HAP-1 (cell line): Measurements from ENCODE around the gene MAP7.
A peak's percentile ranks its signal among the peaks of the same experiment; 100 is the strongest.
"Not testable (repeated sequence)": the region's sequence is repeated elsewhere in the genome, so short reads cannot be mapped to it uniquely, and the experiment has no call there.

Experiments
- DNase-seq, 2 experiments: peaks; one replicate each; pipeline ENCODE4 v3.0.0-alpha.2; 2016 to 2020; ENCODE audit warnings: low spot score in 2 of 2
- H3K27me3 ChIP-seq: fragments of 250-450 bp; sonication (Bioruptor Pico); 2 replicates; pipeline ENCODE4 v1.5.1; 2020; ENCODE audit warnings: low read depth, mild to moderate bottlenecking, moderate library complexity
- H3K36me3 ChIP-seq: fragments of 250-450 bp; sonication (Bioruptor Pico); replicated peaks from 2 replicates; pipeline ENCODE4 v1.5.1; 2020; ENCODE audit warnings: mild to moderate bottlenecking
- H3K4me1 ChIP-seq: fragments of 250-450 bp; sonication (Bioruptor Pico); 2 replicates; pipeline ENCODE4 v1.5.1; 2020; ENCODE audit warnings: mild to moderate bottlenecking
- H3K4me3 ChIP-seq: fragments of 250-450 bp; sonication (Bioruptor Pico); 2 replicates; pipeline ENCODE4 v1.5.1; 2020; ENCODE audit warnings: mild to moderate bottlenecking, moderate library complexity
- H3K9me3 ChIP-seq: fragments of 250-450 bp; sonication (Bioruptor Pico); 2 replicates; pipeline ENCODE4 v1.5.1; 2020; ENCODE audit warnings: mild to moderate bottlenecking, moderate library complexity
- in situ Hi-C: fragments of 300-500 bp; cut with MboI; formaldehyde crosslinking; loops from 3 replicates; pipeline ENCODE4 v1.14.3; 2020; ENCODE audit warnings: low sequenced_read_pairs, inconsistent platforms, mixed read lengths

MAP7 gene

GRCh38 chr6:136319732-136320131 lies 230.5 kb downstream of the MAP7 start:
- no peak for DNase-seq
- in situ Hi-C loops: no loop called here
- Histone ChIP-seq H3K27me3 (0 out of 2 replicates have a peak, but pooled peaks cover 4% of the 10 kb centered on the region), H3K4me1 (peaks cover 9% of the 10 kb centered on the region), H3K4me3 (no peak overlapping the region), H3K36me3 (no peaks in the 10 kb centered on the region), H3K9me3 (no peaks in the 10 kb centered on the region)

GRCh38 chr6:136318676-136319075 lies 231.5 kb downstream of the MAP7 start:
- Histone ChIP-seq H3K4me1 (peaks cover 4% of the 10 kb centered on the region; the same call in 1 of the 2 replicates), H3K27me3 (0 out of 2 replicates have a peak, but pooled peaks cover 4% of the 10 kb centered on the region), H3K9me3 (no peaks in the 10 kb centered on the region), H3K36me3 (no peaks in the 10 kb centered on the region), H3K4me3 (no peak overlapping the region)
- in situ Hi-C loops: no loop called here
- DNase-seq: no peak

- Histone ChIP-seq H3K9me3 (no peaks in the 10 kb centered on the region), H3K4me3 (no peak overlapping the region), H3K36me3 (no peaks in the 10 kb centered on the region), H3K27me3 (0 out of 2 replicates have a peak, but pooled peaks cover 4% of the 10 kb centered on the region), H3K4me1 (peaks cover under 1% of the 10 kb centered on the region; the same call in 1 of the 2 replicates)
- in situ Hi-C loops: no loop called here
- DNase-seq: no peak
Measured at GRCh38 chr6:136317971-136318370, 232.3 kb downstream of the MAP7 start.

GRCh38 chr6:136317021-136317694 lies 233.1 kb downstream of the MAP7 start:
- no peaks in the 10 kb centered on the region for H3K4me1 ChIP-seq
- 0 out of 2 replicates have a peak, but pooled peaks cover 4% of the 10 kb centered on the region for H3K27me3 ChIP-seq
- no peaks in the 10 kb centered on the region for H3K9me3 ChIP-seq
- in situ Hi-C loops: no loop called here
- no peak overlapping the region for H3K4me3 ChIP-seq
- peak; percentile 63 to 71 for DNase-seq
- H3K36me3 ChIP-seq: no peaks in the 10 kb centered on the region

- Histone ChIP-seq H3K36me3 (no peaks in the 10 kb centered on the region), H3K9me3 (no peaks in the 10 kb centered on the region), H3K4me3 (no peak overlapping the region), H3K4me1 (no peaks in the 10 kb centered on the region), H3K27me3 (0 out of 2 replicates have a peak, but pooled peaks cover 4% of the 10 kb centered on the region)
- in situ Hi-C loops: no loop called here
- no peak for DNase-seq
Measured at GRCh38 chr6:136315594-136315993, 234.6 kb downstream of the MAP7 start.

GRCh38 chr6:136312975-136313374 lies 237.2 kb downstream of the MAP7 start:
- H3K27me3 ChIP-seq: 0 out of 2 replicates have a peak, but pooled peaks cover 4% of the 10 kb centered on the region
- H3K9me3 ChIP-seq: no peaks in the 10 kb centered on the region
- DNase-seq: no peak
- H3K36me3 ChIP-seq: no peaks in the 10 kb centered on the region
- in situ Hi-C loops: no loop called here
- no peaks in the 10 kb centered on the region for H3K4me1 ChIP-seq
- no peak overlapping the region for H3K4me3 ChIP-seq

GRCh38 chr6:136309729-136310311 lies 240.4 kb downstream of the MAP7 start:
- H3K9me3 ChIP-seq: no peaks in the 10 kb centered on the region
- H3K36me3 ChIP-seq: no peaks in the 10 kb centered on the region
- no peak for DNase-seq
- in situ Hi-C loops: no loop called here
- no peak overlapping the region for H3K4me3 ChIP-seq
- H3K4me1 ChIP-seq: no peaks in the 10 kb centered on the region
- H3K27me3 ChIP-seq: 0 out of 2 replicates have a peak, but pooled peaks cover under 1% of the 10 kb centered on the region

GRCh38 chr6:136309171-136309570 lies 241.1 kb downstream of the MAP7 start:
- Histone ChIP-seq H3K27me3 (no peaks in the 10 kb centered on the region), H3K4me1 (no peaks in the 10 kb centered on the region), H3K36me3 (no peaks in the 10 kb centered on the region), H3K4me3 (no peak overlapping the region), H3K9me3 (no peaks in the 10 kb centered on the region)
- no peak for DNase-seq
- in situ Hi-C loops: no loop called here

- H3K27me3 ChIP-seq, H3K36me3 ChIP-seq, H3K4me1 ChIP-seq, DNase-seq, H3K4me3 ChIP-seq, H3K9me3 ChIP-seq, in situ Hi-C loops: not testable (repeated sequence)
Measured at GRCh38 chr6:136308469-136308868, 241.8 kb downstream of the MAP7 start.

- Histone ChIP-seq H3K4me3 (no peak overlapping the region), H3K9me3 (no peaks in the 10 kb centered on the region), H3K27me3 (no peaks in the 10 kb centered on the region), H3K4me1 (no peaks in the 10 kb centered on the region), H3K36me3 (no peaks in the 10 kb centered on the region)
- DNase-seq: no peak
- in situ Hi-C loops: no loop called here
Measured at GRCh38 chr6:136307351-136307750, 242.9 kb downstream of the MAP7 start.

GRCh38 chr6:136306466-136306865 lies 243.8 kb downstream of the MAP7 start:
- no peaks in the 10 kb centered on the region for H3K27me3 ChIP-seq
- no peak overlapping the region for H3K4me3 ChIP-seq
- no peaks in the 10 kb centered on the region for H3K9me3 ChIP-seq
- in situ Hi-C loops: no loop called here
- no peak for DNase-seq
- H3K4me1 ChIP-seq: no peaks in the 10 kb centered on the region
- H3K36me3 ChIP-seq: no peaks in the 10 kb centered on the region

- in situ Hi-C loops: no loop called here
- Histone ChIP-seq H3K9me3 (no peaks in the 10 kb centered on the region), H3K27me3 (no peaks in the 10 kb centered on the region), H3K4me3 (no peak overlapping the region), H3K36me3 (no peaks in the 10 kb centered on the region), H3K4me1 (no peaks in the 10 kb centered on the region)
- DNase-seq: no peak
Measured at GRCh38 chr6:136304410-136304809, 245.8 kb downstream of the MAP7 start.

- Histone ChIP-seq H3K9me3 (no peaks in the 10 kb centered on the region), H3K4me3 (no peak overlapping the region), H3K4me1 (no peaks in the 10 kb centered on the region), H3K27me3 (no peaks in the 10 kb centered on the region), H3K36me3 (no peaks in the 10 kb centered on the region)
- no peak for DNase-seq
- in situ Hi-C loops: no loop called here
Measured at GRCh38 chr6:136303516-136303915, 246.7 kb downstream of the MAP7 start.

GRCh38 chr6:136294621-136295020 lies 255.6 kb downstream of the MAP7 start:
- Histone ChIP-seq H3K9me3 (no peaks in the 10 kb centered on the region), H3K4me3 (no peak overlapping the region), H3K36me3 (no peaks in the 10 kb centered on the region), H3K27me3 (no peaks in the 10 kb centered on the region), H3K4me1 (peaks cover 12% of the 10 kb centered on the region)
- in situ Hi-C loops: loop anchor here (25.0 kb wide), 1 partner anchor 493 kb away; the partner anchor contains the start of gene MAP3K5
- no peak for DNase-seq
